Activated CD4-positive, alpha-beta T cell treated with anti-CD3 and anti-CD28 coated beads, Interleukin-2, amount 10 ng/mL, durations not matched to agents 24 days and 14 days (primary cell): ENCODE measurements around the gene PXT1. TPM values are rescaled to one million over a fixed set of nuclear protein-coding genes. Genes with fewer than 3 reads are reported as not detected.
A peak's percentile ranks its signal among the peaks of the same experiment; 100 is the strongest.

Source experiments
- DNase-seq: peaks from one replicate; pipeline ENCODE4 v3.0.0; 2022
- H3K27ac Mint-ChIP-seq: one replicate; pipeline ENCODE4 v1.8.0; 2022; ENCODE audit warnings: mild to moderate bottlenecking, mixed read lengths
- H3K27me3 Mint-ChIP-seq: one replicate; pipeline ENCODE4 v1.8.0; 2022; ENCODE audit warnings: mixed read lengths
- H3K36me3 Mint-ChIP-seq: one replicate; pipeline ENCODE4 v1.8.0; 2022; ENCODE audit warnings: low read depth, mild to moderate bottlenecking, mixed read lengths
- H3K4me1 Mint-ChIP-seq: one replicate; pipeline ENCODE4 v1.8.0; 2021; ENCODE audit warnings: mixed read lengths
- H3K4me3 Mint-ChIP-seq: one replicate; pipeline ENCODE4 v1.8.0; 2022; ENCODE audit warnings: mild to moderate bottlenecking, moderate library complexity, mixed read lengths
- H3K9me3 Mint-ChIP-seq: one replicate; pipeline ENCODE4 v1.8.0; 2021; ENCODE audit warnings: mixed read lengths
- intact Hi-C: fragments of 100-400 bp; cut with micrococcal nuclease; formaldehyde crosslinking; loops from one replicate; pipeline ENCODE4 v1.15.1; 2023
- total RNA-seq: library from RNA; stranded (reverse); gene quantifications from 2 replicates; pipeline ENCODE4 v1.2.3, GENCODE V29; 2022

The PXT1 gene
- total RNA-seq, 1 donor from 2014 or later: 0.30 TPM

GRCh38 chr6:36399970-36400369, 42.7 kb downstream of the PXT1 start:
- Mint-ChIP-seq H3K27ac (no peak overlapping the region), H3K9me3 (no peaks in the 10 kb centered on the region), H3K4me1 (no peaks in the 10 kb centered on the region), H3K4me3 (no peak overlapping the region), H3K36me3 (no peaks in the 10 kb centered on the region), H3K27me3 (peaks cover 24% of the 10 kb centered on the region)
- no peak for DNase-seq
- intact Hi-C loops: no loop called here

- no peaks in the 10 kb centered on the region for H3K36me3 Mint-ChIP-seq
- intact Hi-C loops: no loop called here
- peaks cover 8% of the 10 kb centered on the region for H3K4me1 Mint-ChIP-seq
- H3K27ac Mint-ChIP-seq: no peak overlapping the region
- H3K4me3 Mint-ChIP-seq: no peak overlapping the region
- H3K9me3 Mint-ChIP-seq: no peaks in the 10 kb centered on the region
- H3K27me3 Mint-ChIP-seq: peaks cover 44% of the 10 kb centered on the region
- no peak for DNase-seq
Measured at GRCh38 chr6:36392621-36393020, 50.0 kb downstream of the PXT1 start.

- no peaks in the 10 kb centered on the region for H3K9me3 Mint-ChIP-seq
- H3K27ac Mint-ChIP-seq: no peak overlapping the region
- peaks cover 28% of the 10 kb centered on the region for H3K4me1 Mint-ChIP-seq
- DNase-seq: no peak
- H3K4me3 Mint-ChIP-seq: no peak overlapping the region
- H3K36me3 Mint-ChIP-seq: peaks cover 2% of the 10 kb centered on the region
- intact Hi-C loops: no loop called here
- peaks cover 44% of the 10 kb centered on the region for H3K27me3 Mint-ChIP-seq
Measured at GRCh38 chr6:36389353-36389752, 53.3 kb downstream of the PXT1 start.

GRCh38 chr6:36387440-36388303, 55.0 kb downstream of the PXT1 start, which contains the start of gene ETV7:
Gene ETV7, minus strand, starts transcription at chr6:36387669. Its CDS starts 128 bp downstream, at chr6:36387541.
- Mint-ChIP-seq H3K36me3 (peaks cover 6% of the 10 kb centered on the region), H3K9me3 (no peaks in the 10 kb centered on the region), H3K4me3 (peak within 1 kb of the TSS; percentile 91), H3K27ac (peak within 1 kb of the TSS; percentile 65), H3K27me3 (peaks cover 34% of the 10 kb centered on the region), H3K4me1 (peaks cover 42% of the 10 kb centered on the region)
- intact Hi-C loops: no loop called here
- DNase-seq: peak; percentile 90

- Mint-ChIP-seq H3K4me3 (peak overlapping the region; percentile 91), H3K4me1 (peaks cover 44% of the 10 kb centered on the region), H3K27ac (peak overlapping the region; percentile 65), H3K36me3 (peaks cover 8% of the 10 kb centered on the region), H3K27me3 (peaks cover 31% of the 10 kb centered on the region), H3K9me3 (no peaks in the 10 kb centered on the region)
- intact Hi-C loops: no loop called here
- peak; percentile 68 for DNase-seq
Measured at GRCh38 chr6:36386495-36387439, 55.9 kb downstream of the PXT1 start.

- no peak for DNase-seq
- H3K9me3 Mint-ChIP-seq: no peaks in the 10 kb centered on the region
- peaks cover 45% of the 10 kb centered on the region for H3K4me1 Mint-ChIP-seq
- peaks cover 8% of the 10 kb centered on the region for H3K36me3 Mint-ChIP-seq
- H3K4me3 Mint-ChIP-seq: no peak overlapping the region
- no peak overlapping the region for H3K27ac Mint-ChIP-seq
- intact Hi-C loops: no loop called here
- H3K27me3 Mint-ChIP-seq: peaks cover 15% of the 10 kb centered on the region
Measured at GRCh38 chr6:36384095-36384494, 58.6 kb downstream of the PXT1 start.

GRCh38 chr6:36383606-36384005, 59.0 kb downstream of the PXT1 start:
- DNase-seq: no peak
- peaks cover 45% of the 10 kb centered on the region for H3K4me1 Mint-ChIP-seq
- intact Hi-C loops: no loop called here

GRCh38 chr6:36382976-36383375, 59.7 kb downstream of the PXT1 start:
- intact Hi-C loops: no loop called here
- peak overlapping the region; percentile 78 for H3K27ac Mint-ChIP-seq
- no peak overlapping the region for H3K4me3 Mint-ChIP-seq
- peaks cover 8% of the 10 kb centered on the region for H3K36me3 Mint-ChIP-seq
- DNase-seq: no peak
- H3K27me3 Mint-ChIP-seq: peaks cover 7% of the 10 kb centered on the region
- H3K4me1 Mint-ChIP-seq: peaks cover 41% of the 10 kb centered on the region
- H3K9me3 Mint-ChIP-seq: no peaks in the 10 kb centered on the region

More at GRCh38 chr6:36383606-36384005, 59.0 kb downstream of the PXT1 start:
- no peaks in the 10 kb centered on the region for H3K9me3 Mint-ChIP-seq
- H3K27me3 Mint-ChIP-seq: peaks cover 13% of the 10 kb centered on the region
- no peak overlapping the region for H3K4me3 Mint-ChIP-seq
- H3K27ac Mint-ChIP-seq: peak overlapping the region; percentile 78
- peaks cover 8% of the 10 kb centered on the region for H3K36me3 Mint-ChIP-seq

GRCh38 chr6:36381502-36382389, 60.9 kb downstream of the PXT1 start:
- intact Hi-C loops: no loop called here
- Mint-ChIP-seq H3K4me1 (peaks cover 32% of the 10 kb centered on the region), H3K27ac (no peak overlapping the region), H3K27me3 (peaks cover 2% of the 10 kb centered on the region), H3K4me3 (no peak overlapping the region), H3K9me3 (no peaks in the 10 kb centered on the region), H3K36me3 (peaks cover 8% of the 10 kb centered on the region)
- no peak for DNase-seq

- Mint-ChIP-seq H3K4me1 (peaks cover 20% of the 10 kb centered on the region), H3K36me3 (peaks cover 5% of the 10 kb centered on the region), H3K9me3 (no peaks in the 10 kb centered on the region), H3K4me3 (no peak overlapping the region), H3K27ac (no peak overlapping the region), H3K27me3 (no peaks in the 10 kb centered on the region)
- intact Hi-C loops: no loop called here
- DNase-seq: no peak
Measured at GRCh38 chr6:36380166-36380565, 62.5 kb downstream of the PXT1 start.

- Mint-ChIP-seq H3K4me1 (peaks cover 17% of the 10 kb centered on the region), H3K9me3 (no peaks in the 10 kb centered on the region), H3K4me3 (no peak overlapping the region), H3K36me3 (peaks cover 5% of the 10 kb centered on the region), H3K27me3 (no peaks in the 10 kb centered on the region), H3K27ac (no peak overlapping the region)
- DNase-seq: no peak
- intact Hi-C loops: no loop called here
Measured at GRCh38 chr6:36378936-36379335, 63.7 kb downstream of the PXT1 start.

- peaks cover 11% of the 10 kb centered on the region for H3K4me1 Mint-ChIP-seq
- no peak overlapping the region for H3K27ac Mint-ChIP-seq
- no peaks in the 10 kb centered on the region for H3K9me3 Mint-ChIP-seq
- H3K27me3 Mint-ChIP-seq: no peaks in the 10 kb centered on the region
- peaks cover 5% of the 10 kb centered on the region for H3K36me3 Mint-ChIP-seq
- intact Hi-C loops: no loop called here
- H3K4me3 Mint-ChIP-seq: no peak overlapping the region
- DNase-seq: no peak
Measured at GRCh38 chr6:36378243-36378920, 64.3 kb downstream of the PXT1 start.

- Mint-ChIP-seq H3K36me3 (peaks cover 3% of the 10 kb centered on the region), H3K4me1 (peaks cover 6% of the 10 kb centered on the region), H3K9me3 (no peaks in the 10 kb centered on the region), H3K4me3 (no peak overlapping the region), H3K27ac (no peak overlapping the region), H3K27me3 (no peaks in the 10 kb centered on the region)
- DNase-seq: no peak
- intact Hi-C loops: no loop called here
Measured at GRCh38 chr6:36377594-36377993, 65.1 kb downstream of the PXT1 start.
